Skin of body (tissue), 2 donors: Measurements from ENCODE around the gene YPEL4. TPM values are rescaled to one million over a fixed set of nuclear protein-coding genes. Genes with fewer than 3 reads are reported as not detected.

ENCODE experiments used
- small RNA-seq: library from RNA; depleted of rRNA; stranded (forward); fragments of <200 nt; gene quantifications from one replicate; pipeline ENCODE3, GENCODE V24; 2014; ENCODE audit warnings: low replicate concordance
- total RNA-seq: library from RNA; depleted of rRNA; stranded (reverse); fragments of >200 nt; gene quantifications from one replicate; pipeline ENCODE4 v1.2.3, GENCODE V29; 2014

The YPEL4 gene
- total RNA-seq, 1 donor from 2014 or later, result 1.1 TPM

Small RNA genes lying within 50 kb of the gene (small RNA-seq; reads per million reads assigned to genes)
- gene MIR130A, result 644 reads per million, percentile 98 among the genes with 10 or more reads in this experiment

Other genes with a start within 250 kb of the YPEL4 start
- 18.3 TPM for gene SLC43A3, start 222.8 kb downstream of the YPEL4 start, total RNA-seq
- gene RTN4RL2, start 189.4 kb downstream of the YPEL4 start, total RNA-seq, result 0.49 TPM
- gene SLC43A1, start 134.2 kb downstream of the YPEL4 start, total RNA-seq, result 11.7 TPM
- 21.0 TPM for gene TIMM10, start 119.2 kb downstream of the YPEL4 start, total RNA-seq
- gene SMTNL1, start 112.3 kb downstream of the YPEL4 start, total RNA-seq, result 7.9 TPM
- 9.9 TPM for gene UBE2L6, start 82.2 kb downstream of the YPEL4 start, total RNA-seq
- gene SERPING1, start 52.2 kb downstream of the YPEL4 start, total RNA-seq, result 23.5 TPM
- gene CLP1, start 7.8 kb upstream of the YPEL4 start, total RNA-seq, result 9.7 TPM
- gene ZDHHC5, start 18.2 kb upstream of the YPEL4 start, total RNA-seq, result 23.8 TPM
- 10.9 TPM for gene MED19, start 62.3 kb upstream of the YPEL4 start, total RNA-seq
- 33.8 TPM for gene TMX2, start 62.7 kb upstream of the YPEL4 start, total RNA-seq
- 38.1 TPM for gene SELENOH, start 91.6 kb upstream of the YPEL4 start, total RNA-seq
- gene BTBD18, start 101.9 kb upstream of the YPEL4 start, total RNA-seq, result not detected
- 191 TPM for gene CTNND1, start 111.9 kb upstream of the YPEL4 start, total RNA-seq